HG02852 (cell line): ENCODE results near the gene METTL2A.
"Not testable (repeated sequence)": the region's sequence is repeated elsewhere in the genome, so short reads cannot be mapped to it uniquely, and the experiment has no call there.

Experiments used
- ATAC-seq: cut with Tn5 transposase; IDR thresholded peaks from one replicate; pipeline ENCODE4 v1.9.1; 2021; ENCODE audit warnings: mild to moderate bottlenecking, moderate library complexity; ENCODE audit not compliant: unreplicated experiment

METTL2A gene, protein sequence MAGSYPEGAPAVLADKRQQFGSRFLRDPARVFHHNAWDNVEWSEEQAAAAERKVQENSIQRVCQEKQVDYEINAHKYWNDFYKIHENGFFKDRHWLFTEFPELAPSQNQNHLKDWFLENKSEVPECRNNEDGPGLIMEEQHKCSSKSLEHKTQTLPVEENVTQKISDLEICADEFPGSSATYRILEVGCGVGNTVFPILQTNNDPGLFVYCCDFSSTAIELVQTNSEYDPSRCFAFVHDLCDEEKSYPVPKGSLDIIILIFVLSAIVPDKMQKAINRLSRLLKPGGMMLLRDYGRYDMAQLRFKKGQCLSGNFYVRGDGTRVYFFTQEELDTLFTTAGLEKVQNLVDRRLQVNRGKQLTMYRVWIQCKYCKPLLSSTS

DNA sequence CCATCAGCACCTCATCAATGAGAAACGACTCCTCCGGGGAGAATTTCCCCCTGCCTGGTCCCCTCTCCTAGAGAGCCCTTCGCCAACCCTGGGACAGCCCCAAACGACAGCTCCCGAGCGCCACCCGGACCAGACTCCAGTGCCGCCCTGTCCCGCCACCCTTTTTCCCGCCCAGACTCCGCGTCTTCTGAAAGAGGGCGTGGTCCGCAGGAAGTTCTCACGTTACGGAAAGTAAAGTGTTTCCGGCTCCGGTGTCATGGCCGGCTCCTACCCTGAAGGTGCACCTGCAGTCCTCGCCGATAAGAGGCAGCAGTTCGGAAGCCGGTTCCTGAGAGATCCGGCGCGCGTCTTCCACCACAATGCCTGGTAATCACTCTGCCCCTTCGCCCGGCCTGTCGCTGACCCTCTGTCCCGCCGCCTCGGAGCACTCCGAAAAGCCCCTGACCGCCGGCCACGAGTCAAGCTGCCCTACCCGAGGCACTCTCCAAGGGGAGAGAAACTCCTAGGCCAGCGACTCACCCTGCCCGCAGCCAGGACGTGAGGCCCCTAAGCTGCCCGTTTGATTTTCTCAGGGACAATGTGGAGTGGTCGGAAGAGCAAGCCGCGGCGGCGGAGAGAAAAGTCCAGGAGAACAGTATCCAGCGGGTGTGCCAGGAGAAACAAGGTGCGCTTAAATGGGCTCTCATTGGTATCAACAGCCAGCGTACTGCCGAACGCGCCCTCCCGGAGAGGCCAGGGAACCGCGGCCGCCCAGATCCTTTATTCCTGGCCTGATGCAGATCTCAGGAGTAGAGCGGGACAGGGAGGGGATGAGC, at the start of gene METTL2A:
Gene METTL2A (plus strand): TSS at position 251 of the 815 bp plus-strand sequence. CDS start 6 bp downstream, at position 257.
- ATAC-seq = peak; percentile 90

DNA sequence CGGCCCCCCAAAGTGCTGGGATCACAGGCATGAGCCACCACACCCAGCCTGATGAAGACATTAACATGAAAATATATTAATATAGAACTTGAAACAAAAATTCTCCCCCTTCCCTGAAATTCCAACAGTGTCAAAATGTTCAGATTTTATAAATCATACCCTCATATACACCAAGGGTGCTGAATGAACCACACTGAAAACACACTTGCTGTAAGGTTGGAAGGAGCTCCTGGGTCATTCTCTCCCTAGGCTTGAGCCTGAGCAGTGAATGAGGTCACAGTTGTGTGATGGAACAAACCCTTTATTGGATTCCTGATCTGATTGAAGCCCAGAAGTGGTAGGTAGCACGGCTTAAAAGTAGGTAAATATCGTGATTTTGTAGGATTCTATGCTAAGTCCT, 43.4 kb upstream of the METTL2A start, which contains the start of gene EFCAB3:
Gene EFCAB3 (plus strand): TSS at position 301 of the 400 bp plus-strand sequence. CDS start 2,427 bp downstream, outside the sequence.
- ATAC-seq = no peak

DNA sequence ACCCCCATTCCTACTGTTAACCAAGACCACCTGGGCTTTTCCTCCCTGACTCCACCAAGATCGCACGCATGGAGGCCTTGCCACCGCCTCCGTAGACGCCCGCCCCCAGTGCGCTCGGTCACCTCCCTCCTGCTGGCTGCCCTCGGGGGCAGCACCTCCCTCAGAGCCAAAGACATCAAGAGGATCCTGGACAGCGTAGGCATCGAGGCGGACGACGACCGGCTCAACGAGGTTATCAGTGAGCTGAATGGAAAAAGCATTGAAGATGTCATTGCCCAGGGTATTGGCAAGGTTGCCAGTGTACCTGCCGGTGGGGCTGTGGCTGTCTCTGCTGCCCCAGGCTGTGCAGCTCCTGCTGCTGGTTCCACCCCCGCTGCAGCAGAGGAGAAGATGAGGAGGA, 42.1 kb upstream of the METTL2A start:
- ATAC-seq = no peak

DNA sequence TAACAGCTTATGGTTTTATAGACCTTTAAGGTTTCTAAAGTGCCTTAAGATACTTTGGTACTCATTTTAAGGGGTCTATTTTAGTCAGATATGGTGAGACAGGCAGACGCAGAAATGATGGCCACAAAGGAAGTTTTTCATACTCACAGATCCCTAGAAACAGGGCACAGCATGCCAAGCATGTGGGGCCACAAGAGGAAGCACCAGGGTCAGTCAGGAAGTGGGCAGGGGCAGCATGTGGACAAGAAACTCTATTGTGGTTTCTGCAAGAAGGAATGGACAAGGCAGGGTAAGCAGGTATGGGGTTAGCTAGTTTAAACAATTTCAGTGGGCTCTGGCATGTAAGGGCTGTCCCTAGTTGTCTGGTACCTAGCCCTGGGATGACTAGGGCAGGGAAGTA, 34.8 kb upstream of the METTL2A start:
- ATAC-seq = no peak

DNA sequence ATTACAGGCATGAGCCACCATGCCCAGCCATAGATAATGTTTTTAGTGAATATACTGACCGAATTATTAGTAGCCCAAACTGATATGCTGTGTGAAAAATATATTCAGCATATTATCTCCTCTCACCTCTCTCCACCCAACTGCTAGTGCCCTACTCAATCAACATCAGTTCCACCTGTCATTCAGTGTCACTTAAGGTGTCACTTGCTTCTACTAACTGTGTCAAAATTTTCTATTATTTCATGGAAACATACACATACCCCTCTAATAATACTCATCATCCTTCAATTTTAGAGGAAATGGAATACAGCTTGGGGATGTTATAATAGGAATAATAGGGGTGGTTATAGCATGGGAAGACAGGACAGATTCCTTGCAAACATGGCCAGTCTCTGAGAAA, 30.8 kb upstream of the METTL2A start:
- ATAC-seq = no peak

DNA sequence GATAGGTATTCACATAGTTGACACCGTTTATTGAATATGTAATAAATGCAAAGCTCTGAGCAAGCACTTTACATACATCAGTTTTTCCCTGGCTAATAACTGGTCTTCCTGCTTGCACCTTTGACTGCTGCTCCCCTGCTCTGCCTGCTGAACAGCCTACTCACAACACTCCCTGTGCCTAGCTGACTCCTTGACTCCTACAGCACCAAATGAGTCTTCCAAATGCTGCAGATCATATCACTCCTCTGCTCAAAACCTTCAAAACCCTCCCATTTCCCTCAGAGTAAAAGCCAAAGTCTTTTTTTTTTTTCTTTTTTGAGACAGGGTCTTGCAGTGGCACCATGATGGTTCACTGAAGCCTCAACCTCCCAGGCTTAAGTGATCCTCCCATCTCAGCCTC, 24.8 kb upstream of the METTL2A start:
- no peak for ATAC-seq

DNA sequence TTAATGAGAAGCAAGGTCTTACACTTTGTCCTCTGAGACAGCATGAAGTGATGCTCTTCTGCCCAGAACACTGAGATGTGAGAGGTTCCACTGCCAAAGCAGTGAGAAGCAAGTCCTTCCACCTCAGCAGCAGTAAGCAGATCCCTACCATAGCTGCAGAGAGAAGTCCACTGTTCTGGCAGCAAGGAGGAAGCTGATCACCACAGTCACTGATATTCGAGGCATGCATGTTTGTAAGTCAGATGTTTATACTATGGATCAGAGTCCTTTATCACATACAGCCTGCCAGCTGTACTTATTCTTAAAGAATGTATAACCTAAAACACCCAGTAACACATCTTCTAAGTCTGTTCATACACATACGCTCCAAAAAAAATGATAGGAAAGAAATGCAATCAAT, 18.2 kb upstream of the METTL2A start:
- ATAC-seq = no peak

DNA sequence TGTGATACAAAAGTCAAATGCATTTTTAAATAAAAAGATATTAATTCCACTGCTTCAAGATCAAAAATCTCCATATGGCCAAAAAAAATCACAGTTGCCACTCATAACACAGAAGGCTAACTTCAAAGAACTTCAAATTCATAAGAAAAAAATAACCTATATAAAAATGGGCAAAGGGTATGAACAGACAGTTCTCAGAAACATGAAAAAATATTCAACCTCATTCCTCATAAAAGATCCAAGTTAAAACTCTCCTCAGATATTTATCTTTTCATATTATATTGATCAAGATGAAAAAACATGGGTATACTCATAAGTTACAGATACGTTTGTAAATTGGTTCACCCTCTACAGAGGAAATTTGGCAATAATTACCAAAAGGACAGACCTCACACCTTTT, 10.6 kb upstream of the METTL2A start:
- ATAC-seq = not testable (repeated sequence)

DNA sequence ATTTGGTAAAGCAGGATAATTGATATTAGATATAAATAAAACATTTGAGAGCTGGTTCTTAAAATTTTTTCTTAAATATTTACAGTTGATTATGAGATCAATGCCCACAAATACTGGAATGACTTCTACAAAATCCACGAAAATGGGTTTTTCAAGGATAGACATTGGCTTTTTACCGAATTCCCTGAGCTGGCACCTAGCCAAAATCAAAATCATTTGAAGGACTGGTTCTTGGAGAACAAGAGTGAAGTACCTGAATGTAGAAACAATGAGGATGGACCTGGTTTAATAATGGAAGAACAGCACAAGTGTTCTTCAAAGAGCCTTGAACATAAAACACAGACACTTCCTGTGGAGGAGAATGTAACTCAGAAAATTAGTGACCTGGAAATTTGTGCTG, 2.5 kb downstream of the METTL2A start:
- ATAC-seq = not testable (repeated sequence)

DNA sequence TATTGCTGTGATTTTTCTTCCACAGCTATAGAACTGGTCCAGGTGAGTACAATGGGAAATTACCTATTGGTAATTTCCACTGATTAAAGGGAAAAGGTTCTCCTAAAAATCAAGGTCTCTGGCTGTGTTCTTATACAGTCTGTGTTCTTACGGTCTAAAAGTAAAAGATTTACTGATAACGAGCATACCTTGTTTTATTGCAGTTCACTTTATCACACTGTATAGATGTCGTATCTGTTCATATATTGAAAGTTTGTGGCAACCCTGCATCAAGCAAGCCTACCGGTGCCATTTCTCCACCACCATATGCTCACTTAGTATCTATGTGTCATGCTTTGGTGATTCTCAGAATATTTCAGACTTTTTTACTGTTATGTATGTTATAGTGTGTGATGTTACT, 11.6 kb downstream of the METTL2A start:
- not testable (repeated sequence) for ATAC-seq

DNA sequence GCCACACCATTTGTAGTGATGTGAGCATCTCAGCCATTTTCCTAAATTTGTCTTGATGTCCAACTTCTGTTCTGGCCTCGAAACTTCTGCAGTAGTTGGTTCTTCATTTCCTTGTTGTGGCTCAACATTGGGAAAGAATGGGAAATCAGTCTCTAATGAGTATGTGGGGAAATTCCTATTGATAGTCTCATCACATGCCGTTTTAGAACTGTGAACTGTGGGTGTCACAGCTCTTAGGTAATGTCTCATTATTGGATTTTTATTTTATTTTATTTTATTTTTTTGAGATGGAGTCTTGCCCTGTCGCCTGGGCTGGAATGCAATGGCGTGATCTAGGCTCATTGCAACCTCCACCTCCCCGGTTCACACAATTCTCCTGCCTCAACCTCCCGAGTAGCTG, 17.5 kb downstream of the METTL2A start:
- ATAC-seq = not testable (repeated sequence)

DNA sequence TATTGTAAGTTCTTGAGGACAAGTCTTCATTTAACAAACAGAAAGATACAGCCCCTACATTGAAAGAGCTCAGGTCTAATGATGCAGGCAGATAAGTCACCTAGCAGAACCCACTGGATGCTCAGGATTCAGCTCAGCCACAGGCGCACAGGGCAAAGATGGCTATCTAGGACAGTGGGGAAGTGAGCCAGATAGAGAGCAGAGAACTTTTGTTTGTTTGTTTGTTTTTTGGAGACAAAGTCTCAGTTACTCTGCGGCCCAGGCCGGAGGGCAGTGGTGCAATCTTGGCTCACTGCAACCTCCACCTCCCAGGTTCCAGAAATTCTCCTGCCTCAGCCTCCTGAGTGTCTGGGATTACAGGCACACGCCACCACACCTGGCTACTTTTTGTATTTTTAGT, 20.4 kb downstream of the METTL2A start:
- ATAC-seq = no peak

DNA sequence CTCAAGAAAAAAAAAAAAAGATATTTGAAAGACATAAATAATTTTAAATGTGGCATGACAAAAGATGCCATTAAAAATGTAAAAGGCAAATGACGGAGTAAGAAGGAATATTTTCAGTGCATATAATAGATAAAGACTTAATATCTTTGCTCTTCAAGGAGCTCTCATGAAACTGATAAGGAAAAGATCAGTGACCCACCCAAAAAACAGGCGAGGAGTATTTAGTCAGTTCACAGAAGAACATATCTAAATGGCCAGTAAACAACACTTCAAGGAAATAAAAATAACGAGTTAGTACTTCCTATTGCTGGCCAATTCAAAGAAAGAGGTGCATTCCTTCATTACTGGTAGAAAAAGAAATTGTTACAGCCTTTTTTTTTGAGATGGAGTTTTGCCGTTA, 22.1 kb downstream of the METTL2A start:
- not testable (repeated sequence) for ATAC-seq

DNA sequence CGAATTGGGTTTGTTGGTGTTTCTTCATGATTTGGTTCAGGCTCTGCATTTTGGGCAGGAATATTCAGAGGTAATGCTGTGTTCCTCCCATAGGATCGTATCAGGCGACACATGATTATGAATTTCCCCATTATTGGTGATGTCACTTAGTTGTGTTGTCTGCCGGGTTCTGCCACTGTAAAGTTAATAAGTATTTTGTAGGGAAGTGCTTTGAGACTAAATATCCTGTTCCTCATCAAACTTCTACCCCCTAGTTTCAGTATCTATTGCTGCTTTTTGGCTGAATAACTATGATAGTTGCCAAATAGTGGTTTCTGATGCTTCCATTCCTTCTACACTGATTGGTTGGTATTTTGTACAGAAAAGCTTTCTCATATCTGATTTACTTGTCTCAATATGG, 28.5 kb downstream of the METTL2A start:
- ATAC-seq = not testable (repeated sequence)

DNA sequence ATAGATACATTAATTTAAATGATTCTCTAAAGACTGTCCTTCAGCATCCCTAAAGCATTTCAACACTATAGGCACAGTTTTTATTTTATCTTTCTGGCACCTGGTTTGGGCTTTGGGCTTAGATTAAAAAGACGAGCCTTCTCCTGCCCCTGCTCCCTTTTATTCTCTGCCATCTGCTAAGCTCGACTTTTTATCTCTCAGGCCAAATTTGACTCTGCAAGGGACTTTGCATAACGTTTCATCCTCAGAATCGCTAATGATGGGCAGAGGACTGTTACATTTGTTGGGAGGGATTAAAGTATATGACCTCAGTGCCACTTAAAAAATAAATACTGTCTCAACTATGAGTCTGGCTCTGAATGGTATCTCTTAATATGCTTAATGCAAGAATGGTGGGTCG, 29.3 kb downstream of the METTL2A start:
- ATAC-seq = not testable (repeated sequence)

DNA sequence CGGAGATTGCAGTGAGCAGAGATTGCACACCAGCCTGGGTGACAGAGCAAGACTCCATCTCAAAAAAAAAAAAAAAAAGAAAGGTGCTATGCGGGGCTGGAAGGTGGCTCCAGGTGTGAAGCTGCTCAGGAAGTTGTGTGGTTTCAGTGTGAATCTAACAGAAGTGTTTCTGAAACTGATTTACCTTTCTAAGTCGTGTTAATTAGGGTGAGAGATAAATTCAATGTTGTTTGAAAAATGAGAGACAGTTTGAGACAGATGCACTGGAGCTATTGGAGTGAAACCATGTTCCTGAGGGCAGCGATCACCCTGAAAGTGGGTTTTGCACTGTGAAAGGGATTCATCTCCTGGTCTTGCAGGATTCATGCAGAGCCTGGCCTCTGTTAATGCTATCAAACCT, 30.0 kb downstream of the METTL2A start:
- ATAC-seq = not testable (repeated sequence)

DNA sequence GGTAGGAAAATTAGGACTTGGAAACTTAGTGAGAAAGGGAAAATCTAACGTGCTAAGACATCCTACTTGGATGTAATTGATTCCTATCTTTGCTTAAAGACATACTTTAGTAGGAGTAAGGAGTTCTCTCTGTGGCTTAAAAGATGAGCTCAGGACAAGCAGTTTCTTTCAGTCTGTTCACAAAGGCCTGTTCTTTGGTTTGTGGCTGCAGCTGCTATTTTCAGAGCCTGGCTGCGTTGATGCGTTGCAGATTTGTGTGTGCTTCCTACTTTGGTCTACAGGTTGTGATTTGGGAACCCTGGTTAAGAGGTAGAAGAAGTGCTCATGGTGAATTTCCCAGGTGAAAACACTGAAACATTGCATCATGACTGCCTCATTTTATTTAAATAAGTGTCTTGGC, 30.4 kb downstream of the METTL2A start:
- ATAC-seq = peak; percentile 67

DNA sequence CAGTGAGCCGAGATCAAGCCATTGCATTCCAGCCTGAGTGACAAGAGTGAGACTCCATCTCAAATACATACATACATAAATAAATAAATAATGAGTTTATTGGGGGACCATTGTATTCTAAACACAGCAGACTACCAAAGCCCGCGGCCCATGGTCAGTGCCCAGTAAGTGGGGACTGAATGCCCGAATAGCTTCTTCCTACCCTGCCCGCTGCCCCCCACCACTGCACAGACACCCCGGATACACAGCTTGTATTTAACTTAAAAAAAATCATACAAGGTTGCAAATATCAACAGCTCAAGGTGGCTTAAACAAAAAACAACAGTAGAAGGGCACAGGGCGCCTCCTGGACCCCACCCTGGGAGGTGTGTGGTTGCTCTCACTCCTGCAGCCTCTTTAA, 32.3 kb downstream of the METTL2A start:
- ATAC-seq = no peak

DNA sequence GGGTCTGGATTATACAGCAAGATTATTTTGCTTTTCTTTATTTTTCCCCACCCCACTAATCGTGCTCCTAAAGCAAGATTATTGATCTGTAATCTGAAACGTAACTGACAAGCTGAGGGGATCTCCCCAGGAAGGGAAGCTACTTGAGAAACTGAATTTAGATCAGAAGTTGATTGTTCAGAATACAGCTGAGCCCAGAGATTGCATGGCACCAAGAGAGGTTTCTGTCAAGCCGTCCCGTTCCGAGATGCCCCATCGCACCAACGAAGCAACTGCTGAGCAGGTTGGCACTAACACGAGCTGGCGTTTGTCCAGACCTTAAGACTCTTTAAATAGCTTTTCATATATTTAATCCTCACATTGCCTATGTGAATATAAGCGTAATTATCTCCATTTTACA, 34.8 kb downstream of the METTL2A start:
- ATAC-seq = not testable (repeated sequence)

DNA sequence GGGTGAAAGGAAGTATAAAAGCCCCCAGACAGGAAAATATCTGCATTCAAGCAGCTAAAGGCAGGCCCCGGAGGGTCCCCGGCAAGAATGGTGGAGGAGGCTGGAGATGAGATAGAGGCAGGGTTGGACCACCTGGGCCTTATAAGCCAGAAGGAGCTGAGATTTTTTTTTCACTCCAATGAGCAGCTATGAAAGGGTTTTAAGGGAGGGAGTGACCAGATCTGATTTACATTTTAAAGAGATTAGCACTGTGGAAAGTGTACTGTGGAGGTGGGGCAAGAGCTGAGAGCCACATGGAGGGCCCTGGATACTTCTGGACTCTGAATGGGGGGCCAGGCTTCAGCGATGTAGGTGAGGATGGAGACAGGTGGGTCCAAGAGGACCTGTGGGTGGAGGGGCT, 40.7 kb downstream of the METTL2A start:
- not testable (repeated sequence) for ATAC-seq

DNA sequence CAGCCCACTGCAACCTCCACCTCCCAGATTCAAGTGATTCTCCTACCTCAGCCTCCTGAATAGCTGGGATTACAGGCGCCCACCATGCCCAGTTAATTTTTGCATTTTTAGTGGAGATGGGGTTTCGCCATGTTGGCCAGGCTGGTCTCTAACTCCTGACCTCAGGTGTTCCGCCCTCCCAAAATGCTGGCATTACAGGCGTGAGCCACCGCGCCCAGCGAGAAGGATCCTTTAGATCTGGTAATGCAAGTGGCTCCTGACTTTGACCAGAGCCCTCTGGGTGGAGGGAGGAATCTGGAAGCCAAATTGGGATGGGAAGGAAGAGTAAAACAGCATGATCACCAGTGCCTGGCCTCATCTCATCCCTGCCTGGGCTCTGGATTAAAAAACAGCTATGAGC, 41.6 kb downstream of the METTL2A start:
- ATAC-seq = not testable (repeated sequence)
